HG02884 (cell line): ENCODE results near the gene XPR1.
"Not testable (repeated sequence)": the region's sequence is repeated elsewhere in the genome, so short reads cannot be mapped to it uniquely, and the experiment has no call there.

ENCODE experiments used
- ATAC-seq: cut with Tn5 transposase; IDR thresholded peaks from one replicate; pipeline ENCODE4 v1.9.1; 2021; ENCODE audit warnings: mild to moderate bottlenecking, moderate library complexity; ENCODE audit not compliant: unreplicated experiment

Gene XPR1

DNA sequence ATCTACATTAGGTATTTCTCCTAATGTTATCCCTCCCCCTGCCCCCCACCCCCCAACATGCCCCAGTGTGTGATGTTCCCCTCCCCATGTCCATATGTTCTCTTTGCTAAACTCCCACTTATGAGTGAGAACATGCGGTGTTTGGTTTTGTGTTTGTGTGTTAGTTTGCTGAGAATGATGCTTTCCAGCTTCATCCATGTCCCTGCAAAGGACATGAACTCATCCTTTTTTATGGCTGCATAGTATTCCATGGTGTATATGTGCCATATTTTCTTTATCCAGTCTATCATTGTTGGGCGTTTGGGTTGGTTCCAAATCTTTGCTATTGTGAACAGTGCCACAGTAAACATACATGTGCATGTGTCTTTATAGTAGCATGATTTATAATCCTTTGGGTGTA lies 199.7 kb downstream of the XPR1 start:
- not testable (repeated sequence) for ATAC-seq

DNA sequence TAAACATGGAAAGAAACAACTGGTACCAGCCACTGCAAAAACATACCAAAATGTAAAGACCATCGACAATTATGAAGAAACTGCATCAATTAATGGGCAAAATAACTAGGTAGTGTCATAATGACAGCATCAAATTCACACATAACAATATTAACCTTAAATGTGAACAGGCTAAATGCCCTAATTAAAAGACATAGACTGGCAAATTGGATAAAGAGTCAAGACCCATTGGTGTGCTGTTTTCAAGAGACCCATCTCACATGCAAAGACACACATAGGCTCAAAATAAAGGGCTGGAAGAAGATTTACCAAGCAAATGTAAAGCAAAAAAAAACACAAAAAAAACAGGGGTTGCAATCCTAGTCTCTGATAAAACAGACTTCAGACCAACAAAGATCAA lies 201.4 kb downstream of the XPR1 start:
- not testable (repeated sequence) for ATAC-seq

DNA sequence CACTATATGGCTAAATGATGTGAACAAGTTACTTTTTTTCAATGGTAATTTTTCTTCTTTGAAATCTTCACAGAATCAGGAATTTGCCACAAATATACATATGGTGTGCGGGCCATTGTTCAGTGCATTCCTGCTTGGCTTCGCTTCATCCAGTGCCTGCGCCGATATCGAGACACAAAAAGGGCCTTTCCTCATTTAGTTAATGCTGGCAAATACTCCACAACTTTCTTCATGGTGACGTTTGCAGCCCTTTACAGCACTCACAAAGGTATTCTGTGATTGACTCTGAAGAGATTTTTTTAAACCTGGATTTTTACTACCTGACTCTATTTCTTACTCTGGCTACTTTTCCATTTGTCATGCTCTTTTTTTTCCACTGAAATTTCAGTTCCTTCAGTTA lies 204.6 kb downstream of the XPR1 start:
- no peak for ATAC-seq

DNA sequence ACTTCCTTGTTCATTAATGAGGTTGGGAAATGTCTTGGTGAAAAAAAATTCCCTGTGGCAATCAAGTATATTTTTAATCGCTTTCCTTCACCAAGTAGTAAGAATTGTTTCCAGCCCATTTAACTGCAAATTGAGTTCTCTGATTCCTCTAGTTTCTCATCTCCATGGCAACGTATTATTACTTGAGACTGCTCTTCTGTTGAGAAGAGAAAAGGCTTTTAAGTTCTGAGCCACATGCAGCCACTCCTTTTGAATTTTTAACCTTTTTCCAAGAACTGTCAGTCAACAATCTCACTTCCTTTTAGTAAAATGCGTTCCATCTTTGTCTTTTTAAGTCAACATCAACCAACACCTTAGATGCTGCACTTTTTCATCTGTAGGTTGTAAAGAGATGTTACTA lies 205.2 kb downstream of the XPR1 start:
- no peak for ATAC-seq

DNA sequence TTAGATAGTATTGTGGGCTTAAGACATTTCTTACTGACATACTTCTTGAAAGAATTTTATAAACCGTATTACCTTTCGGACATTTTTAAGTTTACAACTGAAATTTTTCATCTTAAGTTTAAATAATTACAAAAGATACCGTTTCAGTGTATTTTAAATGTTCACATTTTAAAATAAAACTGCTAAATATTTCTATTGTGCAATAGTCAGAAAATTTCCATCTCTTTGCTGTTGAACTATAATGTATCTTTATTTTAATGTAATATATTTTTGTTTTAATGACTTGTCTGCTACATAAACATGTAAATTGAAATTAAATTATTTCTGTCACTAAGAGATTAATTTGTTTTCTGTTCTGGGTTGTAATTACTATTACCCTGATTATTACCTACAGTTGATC lies 206.7 kb downstream of the XPR1 start:
- ATAC-seq, result no peak

DNA sequence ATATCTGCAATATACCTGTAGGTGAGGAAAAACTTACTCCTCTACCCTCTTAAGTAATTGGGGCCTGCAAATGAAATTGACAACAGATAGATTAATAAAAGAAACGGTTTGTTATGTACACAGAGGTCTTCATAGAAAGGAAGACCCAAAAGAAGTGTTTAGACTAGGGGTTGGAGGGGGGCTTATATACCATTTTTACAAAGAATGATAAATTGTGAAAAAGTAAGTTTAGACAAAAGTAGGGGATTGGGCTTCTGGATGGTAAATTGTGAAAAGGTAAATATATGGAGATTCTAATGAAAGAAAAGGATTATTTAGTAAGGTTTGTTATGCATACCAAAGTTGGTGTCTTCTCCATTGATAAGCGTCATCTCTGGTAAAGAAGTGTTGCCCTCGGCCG lies 207.7 kb downstream of the XPR1 start:
- no peak for ATAC-seq

DNA sequence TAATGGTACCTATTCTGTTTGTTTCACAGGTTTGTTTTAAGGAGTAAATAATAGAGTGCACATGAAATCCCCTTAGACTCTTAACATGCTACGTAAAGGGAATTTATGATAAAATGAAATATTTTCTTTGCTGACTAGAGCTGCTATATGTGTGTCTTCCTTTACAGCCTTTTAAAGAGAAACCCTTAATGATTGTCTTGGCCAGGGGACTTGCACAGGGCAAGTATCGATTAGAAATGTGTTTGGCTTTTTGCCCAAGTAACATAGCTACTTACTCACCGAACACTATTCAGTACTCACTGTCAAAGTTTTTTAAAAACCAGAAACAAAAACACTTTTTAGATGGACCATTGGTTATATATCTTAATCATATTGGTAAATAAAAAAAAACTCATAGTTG lies 209.6 kb downstream of the XPR1 start:
- ATAC-seq, result no peak

DNA sequence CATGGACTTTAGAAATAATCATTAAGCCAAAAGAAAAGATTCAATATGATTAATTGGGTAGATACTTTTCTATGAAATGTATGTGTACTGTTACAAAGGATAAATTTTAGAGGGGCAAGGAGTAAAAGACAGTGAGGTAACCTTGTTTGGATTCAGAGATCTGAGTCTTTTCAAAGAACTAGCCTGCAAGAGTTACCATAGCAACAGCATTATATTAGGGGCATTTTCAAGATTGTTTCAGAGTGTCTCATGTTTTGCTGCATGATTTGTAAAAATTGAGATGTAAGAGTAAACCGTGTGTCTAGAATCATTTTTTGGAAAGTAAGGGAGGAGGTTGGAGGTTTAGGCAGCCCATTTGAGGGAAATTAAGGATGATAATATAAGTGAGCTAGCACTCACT lies 210.2 kb downstream of the XPR1 start:
- ATAC-seq, result no peak

DNA sequence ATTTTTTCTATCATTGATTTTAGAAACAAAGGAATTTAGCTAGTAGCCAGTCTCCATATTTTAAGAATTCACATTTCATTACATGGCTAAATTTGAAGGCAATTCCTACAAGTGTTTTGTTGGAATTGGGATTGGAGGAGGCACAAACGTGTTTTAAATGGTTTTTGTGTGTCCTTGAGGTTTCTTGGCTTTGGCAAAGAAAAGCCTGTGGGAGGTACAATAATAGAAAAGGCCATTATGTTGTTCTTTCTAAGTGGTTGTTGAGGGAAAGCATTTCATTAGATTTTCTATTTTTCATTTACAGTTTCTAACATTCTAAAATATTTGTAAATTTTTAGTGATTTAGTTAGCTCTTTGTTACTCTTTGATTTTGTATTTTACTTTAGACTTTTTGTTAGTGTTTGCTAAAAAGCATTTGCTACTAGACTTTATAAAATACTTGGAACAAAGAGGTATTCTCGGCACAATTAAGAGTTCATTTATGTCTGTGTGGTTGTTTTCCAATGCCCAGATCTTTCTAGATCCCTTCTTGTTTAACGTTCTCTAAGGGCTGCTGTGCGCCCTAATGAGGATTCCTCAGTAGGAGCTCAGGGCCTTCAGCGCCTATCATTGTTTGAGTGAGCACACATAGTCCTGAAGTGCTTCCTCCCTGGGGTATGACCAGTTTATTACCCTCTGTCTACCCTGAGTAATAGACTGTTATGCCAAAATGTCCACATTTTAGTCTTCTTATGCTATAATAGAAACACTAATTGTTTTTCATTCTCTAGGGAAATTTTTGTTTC lies 210.9 kb downstream of the XPR1 start:
- ATAC-seq, result no peak

DNA sequence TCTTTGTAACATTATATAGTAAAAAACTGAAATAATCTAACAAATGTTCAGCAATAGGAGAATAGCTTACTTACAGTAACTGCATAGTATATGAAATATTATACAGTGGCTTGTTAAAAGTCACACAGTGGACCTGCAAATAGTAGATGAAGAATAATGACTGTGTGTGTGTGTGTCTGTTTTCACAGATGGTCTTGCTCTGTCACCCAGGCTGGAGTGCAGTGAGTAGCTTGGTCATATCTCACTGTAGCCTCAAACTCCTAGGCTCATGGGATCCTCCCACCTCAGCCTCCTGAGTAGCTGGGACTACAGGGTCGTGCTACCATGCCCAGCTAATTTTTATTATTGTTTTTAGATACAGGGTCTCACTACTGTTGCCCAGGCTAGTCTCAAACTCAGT lies 213.5 kb downstream of the XPR1 start:
- no peak for ATAC-seq

DNA sequence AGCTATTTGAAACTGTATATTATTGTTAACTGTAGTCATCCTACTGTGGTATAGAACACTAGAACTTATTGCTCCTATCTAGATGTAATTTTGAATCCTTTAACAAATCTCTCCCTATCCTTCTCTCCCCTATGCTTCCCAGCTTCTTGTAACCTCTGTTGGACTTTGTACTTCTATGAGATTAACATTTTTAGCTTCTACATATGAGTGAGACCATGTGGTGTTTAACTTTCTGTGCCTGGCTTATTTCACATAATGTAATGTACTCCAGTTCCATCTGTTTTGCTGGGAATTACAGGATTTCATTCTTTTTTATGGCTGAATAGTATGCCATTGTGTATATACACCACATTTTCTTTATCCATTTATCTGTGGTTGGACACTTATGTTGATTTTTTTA lies 216.4 kb downstream of the XPR1 start:
- no peak for ATAC-seq

DNA sequence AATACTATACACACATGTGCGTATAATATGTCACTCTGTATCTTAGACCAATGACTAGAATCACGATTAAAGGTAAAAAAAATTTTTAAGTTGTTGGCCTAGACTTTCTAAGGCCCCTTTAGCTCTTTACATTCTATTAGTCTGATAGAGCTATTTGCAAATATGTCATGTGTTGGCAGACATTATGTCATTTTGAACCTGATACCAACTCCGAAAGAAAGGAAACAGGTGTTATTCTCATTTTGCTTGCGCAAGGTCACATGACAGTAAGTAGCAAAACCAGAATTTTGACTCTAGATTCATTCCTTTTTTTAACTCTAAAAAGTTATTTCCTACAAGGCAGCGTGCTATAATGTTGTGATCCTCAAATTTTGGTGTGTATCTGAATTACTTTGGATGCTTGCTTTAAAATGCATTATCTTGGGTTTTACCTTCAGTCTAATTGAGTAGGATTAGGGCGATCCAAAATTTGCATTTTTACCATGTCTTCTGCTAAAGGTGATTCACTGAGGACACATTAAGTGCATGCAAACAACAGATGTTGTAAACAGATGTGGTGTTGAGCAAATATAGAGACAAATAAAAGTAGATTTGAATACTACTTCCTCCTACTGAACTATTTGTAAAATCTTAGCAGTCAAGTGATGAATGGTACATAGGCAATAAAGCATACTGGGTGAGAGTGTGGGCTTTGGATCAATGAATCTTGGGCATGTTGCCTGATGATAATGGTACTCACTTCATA lies 217.4 kb downstream of the XPR1 start:
- ATAC-seq, result peak; percentile 61

DNA sequence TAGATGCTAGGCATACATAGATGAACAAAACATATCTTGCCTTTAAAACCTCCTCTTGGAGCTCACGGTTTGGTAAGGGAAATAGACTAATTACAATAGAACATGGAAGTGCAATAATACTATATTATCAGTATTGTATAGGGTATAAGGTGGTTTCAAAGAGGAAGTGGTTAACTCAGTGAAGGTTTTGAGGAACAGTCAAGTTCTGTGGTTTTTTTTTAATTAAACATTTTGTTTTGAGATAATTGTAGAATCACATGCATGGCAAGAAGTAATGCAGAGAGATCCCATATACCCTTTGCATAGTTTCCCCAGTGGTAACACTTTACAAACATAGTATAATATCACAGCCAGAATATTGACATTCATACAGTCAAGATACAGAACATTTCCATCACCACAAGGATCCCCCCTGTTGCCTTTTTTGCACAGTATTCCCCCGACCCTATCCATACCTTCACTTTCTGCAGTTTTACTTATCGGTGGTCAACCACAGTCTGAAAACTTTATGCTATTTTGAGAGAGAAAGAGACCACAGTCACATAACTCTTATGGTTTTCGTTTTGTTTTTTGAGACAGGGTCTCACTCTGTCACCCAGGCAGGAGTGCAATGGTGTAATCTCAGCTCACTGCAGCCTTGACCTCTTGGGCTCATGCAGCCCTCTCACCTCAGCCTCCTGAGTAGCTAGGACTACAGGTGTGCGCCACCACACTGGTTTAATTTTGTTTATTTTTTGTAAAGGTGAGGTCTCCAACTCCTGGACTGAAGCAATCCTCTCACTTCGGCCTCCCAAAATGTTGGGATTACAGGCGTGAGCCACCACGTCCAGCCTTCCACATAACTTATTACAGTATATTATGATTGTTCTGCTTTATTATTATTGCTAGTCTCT lies 220.4 kb downstream of the XPR1 start:
- no peak for ATAC-seq

DNA sequence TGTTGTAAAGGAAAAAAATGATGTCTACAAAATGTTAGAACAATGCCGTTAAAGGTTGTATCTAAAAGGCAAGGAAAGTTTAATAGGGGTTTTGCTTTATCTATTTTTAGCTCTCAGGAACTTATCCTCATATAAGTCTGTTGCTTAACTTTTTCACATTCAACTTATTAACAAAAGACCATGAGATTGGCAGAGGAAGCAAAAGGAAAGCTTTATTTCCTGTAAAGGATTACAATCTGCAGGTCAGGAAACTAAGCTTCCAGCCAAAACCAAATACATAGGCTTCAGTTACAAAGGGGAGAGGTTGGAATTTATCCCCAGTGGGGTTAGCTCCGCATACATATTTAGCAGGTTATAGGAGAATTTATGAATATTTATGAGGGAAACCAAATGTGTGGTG lies 222.2 kb downstream of the XPR1 start:
- ATAC-seq, result no peak

DNA sequence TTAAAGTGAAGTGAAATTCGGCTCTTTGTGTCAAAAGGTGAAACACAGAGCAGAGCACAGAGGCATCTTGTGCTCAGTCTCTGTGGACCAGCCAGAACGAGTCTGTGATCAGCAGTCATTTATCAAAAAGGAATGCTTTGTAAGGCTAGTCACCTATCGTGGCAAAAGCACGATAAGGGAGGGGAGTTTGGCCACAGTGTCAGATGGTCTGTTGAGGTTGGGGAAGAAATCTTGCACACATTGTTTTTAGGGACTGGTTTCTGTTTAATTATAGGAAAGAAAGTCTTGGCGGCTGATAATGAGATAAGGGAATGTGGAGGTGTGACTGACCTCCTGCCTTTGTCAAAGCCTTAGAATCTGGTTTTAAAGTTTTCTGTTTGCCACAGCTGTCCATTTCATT lies 222.6 kb downstream of the XPR1 start:
- ATAC-seq, result no peak

DNA sequence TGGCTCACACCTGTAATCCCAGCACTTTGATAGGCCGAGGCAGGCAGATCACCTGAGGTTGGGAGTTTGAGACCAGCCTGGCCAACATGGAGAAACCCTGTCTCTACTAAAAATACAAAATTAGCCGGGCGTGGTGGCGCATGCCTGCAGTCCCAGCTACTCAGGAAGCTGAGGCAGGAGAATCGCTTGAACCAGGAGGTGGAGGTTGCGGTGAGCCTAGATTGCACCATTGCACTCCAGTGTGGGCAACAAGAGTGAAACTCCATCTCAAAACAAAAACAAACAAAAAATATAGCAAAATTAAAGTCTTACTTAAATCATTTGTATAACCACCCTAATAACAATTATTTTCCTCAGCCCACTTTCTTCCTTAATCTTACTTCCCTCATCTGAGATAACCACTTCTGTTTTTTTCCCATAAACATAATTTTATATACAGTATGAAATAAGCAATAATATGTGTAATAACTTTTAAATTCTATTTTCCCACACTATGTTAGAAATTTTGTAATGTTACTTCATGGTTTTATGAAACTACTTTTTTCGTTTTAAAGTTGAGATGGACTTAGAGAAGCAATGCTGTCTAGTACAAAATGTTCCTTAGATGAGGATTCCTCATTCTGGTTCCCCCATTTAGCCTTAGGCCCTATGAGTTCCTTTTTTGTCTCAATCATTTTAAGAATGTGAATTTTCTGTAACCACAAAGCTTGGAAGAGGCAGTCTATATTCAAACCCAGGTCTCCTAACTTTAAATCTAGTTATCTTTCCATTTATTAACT lies 226.3 kb downstream of the XPR1 start:
- not testable (repeated sequence) for ATAC-seq

DNA sequence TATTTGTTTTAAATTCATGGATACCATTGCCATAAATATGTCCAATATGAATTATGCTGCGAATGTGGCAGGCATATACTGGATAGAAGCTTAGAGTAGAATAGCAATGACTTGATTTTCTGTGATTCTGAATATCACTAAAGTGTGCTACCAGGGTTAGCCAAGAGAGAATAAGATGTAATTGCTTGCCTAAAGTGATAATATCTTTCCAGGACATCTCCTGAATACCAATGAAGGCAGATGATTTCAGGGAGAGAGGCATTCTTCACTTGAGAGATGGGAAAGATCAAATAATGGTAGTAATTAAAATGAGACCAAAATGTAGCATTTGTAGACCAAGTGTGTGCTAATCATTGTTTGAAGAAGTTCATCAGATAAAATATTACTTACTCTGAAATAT lies 227.5 kb downstream of the XPR1 start:
- no peak for ATAC-seq

DNA sequence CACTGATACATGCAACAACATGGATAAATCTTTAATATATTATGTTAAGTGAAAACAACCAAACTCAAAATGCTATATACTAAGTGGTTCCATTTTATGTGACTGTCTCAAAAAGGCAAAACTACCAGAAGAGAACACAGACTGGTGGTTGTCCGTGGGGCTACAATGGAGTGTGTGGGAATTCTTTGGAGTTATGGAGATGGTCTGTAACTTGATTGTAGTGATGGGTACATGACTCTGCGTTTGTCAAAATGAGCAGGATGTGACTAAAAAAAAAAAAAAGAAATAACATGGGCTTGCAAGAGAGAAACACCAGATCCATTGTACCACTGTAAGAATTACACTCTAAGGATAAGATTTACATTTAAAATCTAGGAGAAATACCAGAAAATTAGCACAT lies 228.7 kb downstream of the XPR1 start:
- no peak for ATAC-seq

DNA sequence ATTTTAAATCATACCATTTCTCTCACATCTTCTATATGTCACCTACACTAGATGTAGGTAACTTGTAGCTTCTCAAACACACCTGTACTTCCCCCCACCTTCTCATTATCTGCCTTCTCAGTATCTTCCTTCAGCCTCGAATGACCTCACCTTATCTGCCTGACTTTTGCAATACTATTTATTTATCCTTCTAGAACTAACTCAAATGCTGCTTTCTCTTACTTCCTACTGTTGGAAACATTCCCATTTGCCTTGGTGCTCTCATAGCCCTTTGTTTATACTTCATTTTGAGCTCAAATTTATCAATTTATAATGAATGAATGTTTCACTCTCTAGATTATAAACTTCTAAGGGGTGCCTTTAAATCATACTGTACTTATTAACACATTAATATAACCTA lies 230.5 kb downstream of the XPR1 start:
- no peak for ATAC-seq

DNA sequence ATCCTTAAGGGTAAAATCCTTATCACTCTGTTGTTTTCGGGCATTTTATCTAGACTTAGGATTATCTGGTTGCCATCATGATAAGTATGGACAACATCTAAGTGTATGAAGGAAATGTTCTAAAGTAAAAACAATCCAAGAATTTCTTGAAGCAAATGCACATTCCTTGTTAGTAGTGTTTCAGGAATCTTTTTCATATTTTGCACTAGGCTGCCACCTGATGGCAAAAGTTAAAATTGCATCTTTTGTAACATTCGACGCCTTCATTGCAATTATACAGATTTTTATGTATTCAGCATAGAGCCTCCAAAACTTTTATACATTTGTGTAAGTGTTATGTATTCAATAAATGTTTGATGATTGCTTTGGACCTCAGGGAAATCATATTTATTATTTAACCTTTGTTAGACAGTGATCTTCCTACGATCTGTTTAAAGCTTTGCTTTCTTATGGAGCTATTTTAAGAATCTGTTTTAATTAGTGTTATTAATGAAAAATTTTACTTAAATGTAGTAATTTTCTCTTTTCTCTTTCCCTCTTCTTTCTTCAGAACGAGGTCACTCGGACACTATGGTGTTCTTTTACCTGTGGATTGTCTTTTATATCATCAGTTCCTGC lies 231.4 kb downstream of the XPR1 start:
- no peak for ATAC-seq
